T-cell (primary cell): ENCODE results near the gene NAP1L4. TPM values are rescaled to one million over a fixed set of nuclear protein-coding genes. Genes with fewer than 3 reads are reported as not detected.

Experiments
- ATAC-seq, 4 experiments: fragments of 200-7000 bp in 3 of 4; fragments of 150-1000 bp in 1 of 4; cut with Tn5 transposase; replicated peaks in 1 of 4; 1 replicate in 3 of 4; 2 replicates in 1 of 4; pipeline ENCODE4 v1.10.0; 2021; ENCODE audit warnings: moderate library complexity in 3 of 4, mild to moderate bottlenecking in 2 of 4, moderate number of reproducible peaks in 1 of 4
- CTCF ChIA-PET, 2 donors: fragments of 300-600 bp; sonication (Branson Sonifier 250); formaldehyde crosslinking; loops; one replicate each; lab custom pipeline; 2022; ENCODE audit warnings: antibody characterized with exemption in 2 of 2; lab: Charles Lee
- POLR2A ChIA-PET, 2 donors: fragments of 300-600 bp; sonication (Branson Sonifier 250); formaldehyde crosslinking; loops; one replicate each; lab custom pipeline; 2022; ENCODE audit warnings: antibody characterized with exemption in 2 of 2; lab: Charles Lee
- DNase-seq, 35 experiments: peaks; one replicate each; pipeline versions ENCODE4 v3.0.0 to v3.0.0-alpha.2; 2013 to 2023
- H3K27ac ChIP-seq: one replicate; pipeline ENCODE4 v1.5.1; 2013; ENCODE audit warnings: low read length
- H3K27me3 ChIP-seq, 2 experiments: replicated peaks in 1 of 2; 1 replicate in 1 of 2; 2 replicates in 1 of 2; pipeline versions ENCODE4 v1.6.1 to v1.7.0; 2013; ENCODE audit warnings: low read length in 1 of 2, mixed read lengths in 1 of 2; ENCODE audit not compliant: control insufficient read depth in 2 of 2, insufficient read depth in 2 of 2; ENCODE audit errors: extremely low read depth in 1 of 2
- H3K36me3 ChIP-seq, 2 donors: 1 replicate in 1 of 2; 2 replicates in 1 of 2; pipeline versions ENCODE4 v1.6.1 to v1.7.0; 2013; ENCODE audit warnings: low read length in 1 of 2; ENCODE audit not compliant: control insufficient read depth in 2 of 2, insufficient read depth in 1 of 2; ENCODE audit errors: extremely low read depth in 1 of 2
- H3K4me1 ChIP-seq, 2 experiments: 1 replicate in 1 of 2; 2 replicates in 1 of 2; pipeline versions ENCODE4 v1.6.1 to v1.7.0; 2013; ENCODE audit warnings: low read length in 2 of 2, mixed read lengths in 1 of 2; ENCODE audit not compliant: insufficient read depth in 2 of 2, control insufficient read depth in 1 of 2; ENCODE audit errors: extremely low read depth in 1 of 2
- H3K4me3 ChIP-seq, 2 donors: 1 replicate in 1 of 2; 2 replicates in 1 of 2; pipeline versions ENCODE4 v1.5.1 to v1.7.0; 2013; ENCODE audit warnings: mild to moderate bottlenecking in 2 of 2, low read length in 1 of 2, moderate library complexity in 1 of 2; ENCODE audit not compliant: control insufficient read depth in 1 of 2; ENCODE audit errors: extremely low read depth in 1 of 2
- H3K9me3 ChIP-seq: 2 replicates; pipeline ENCODE4 v1.7.0; 2013
- H3K27ac Mint-ChIP-seq, 2 donors: one replicate each; pipeline ENCODE4 v1.8.0; 2020 to 2021; ENCODE audit warnings: mild to moderate bottlenecking in 2 of 2, mixed read lengths in 2 of 2
- H3K27me3 Mint-ChIP-seq, 2 donors: one replicate each; pipeline ENCODE4 v1.8.0; 2021 to 2022; ENCODE audit warnings: mixed read lengths in 2 of 2
- H3K36me3 Mint-ChIP-seq: one replicate; pipeline ENCODE4 v1.8.0; 2021; ENCODE audit warnings: mixed read lengths
- H3K4me1 Mint-ChIP-seq, 3 donors: one replicate each; pipeline ENCODE4 v1.8.0; 2020 to 2022; ENCODE audit warnings: mixed read lengths in 3 of 3, mild to moderate bottlenecking in 1 of 3
- H3K4me3 Mint-ChIP-seq, 3 donors: one replicate each; pipeline ENCODE4 v1.8.0; 2020 to 2022; ENCODE audit warnings: mild to moderate bottlenecking in 3 of 3, mixed read lengths in 3 of 3, moderate library complexity in 3 of 3
- H3K9me3 Mint-ChIP-seq, 3 donors: one replicate each; pipeline ENCODE4 v1.8.0; 2020 to 2022; ENCODE audit warnings: mixed read lengths in 3 of 3
- WGBS: methylation state at CpG from one replicate; pipeline ENCODE4 v1.1.5; 2013; ENCODE audit warnings: missing lambda C conversion rate; ENCODE audit not compliant: insufficient coverage; 5-methylcytosine and 5-hydroxymethylcytosine counted together
- total RNA-seq, 35 experiments: library from RNA in 6 of 35; stranded (reverse) in 6 of 35; fragments of 120-200 nt in 1 of 35; gene quantifications; one replicate each; pipeline versions ENCODE4 v1.2.1 to v1.2.4 and lab custom pipeline; 2013 to 2026

NAP1L4 gene
- total RNA-seq, 5 donors from 2014 or later (not counting 1 experiment from before 2014, with no cell fraction given), result 253 to 388 (median 299) TPM

- CTCF ChIA-PET, result interaction anchor here in 1 of 2 donors (0.7 kb wide), 1 partner anchor 41 kb away, joined by 3 read pairs; no protein-coding TSS in a partner anchor
- Histone ChIP-seq H3K4me1 (peaks cover 6 to 31% of the 10 kb centered on the region in 2 experiments), H3K27ac (no peak overlapping the region), H3K27me3 (peaks cover 0 to 29% of the 10 kb centered on the region in 2 experiments), H3K9me3 (no peaks in the 10 kb centered on the region), H3K36me3 (no peaks in the 10 kb centered on the region), H3K4me3 (no peak overlapping the region)
- H3K36me3 Mint-ChIP-seq, result peaks cover 10% of the 10 kb centered on the region
- peaks cover 13 to 22% (median 16%) of the 10 kb centered on the region in 3 donors for H3K4me1 Mint-ChIP-seq
- H3K27me3 Mint-ChIP-seq, result peaks cover 4 to 6% of the 10 kb centered on the region in 2 donors
- H3K4me3 Mint-ChIP-seq, result no peak overlapping the region
- POLR2A ChIA-PET, result interaction anchor here in 1 of 2 donors (0.6 kb wide), 1 partner anchor 15 kb away, joined by 3 read pairs; no protein-coding TSS in a partner anchor
- peak overlapping the region in 1 of 2 donors; percentile 66 for H3K27ac Mint-ChIP-seq
- WGBS, result 99% methylated on average over 6 of the region's 7 CpGs
- DNase-seq (no peak), ATAC-seq (no peak)
- peaks cover 10 to 19% (median 10%) of the 10 kb centered on the region in 3 donors for H3K9me3 Mint-ChIP-seq
These were observed 58.0 kb downstream of the NAP1L4 start for GRCh38 chr11:2934021-2934550.

- peak in 28 of 35 experiments; percentile 20 to 63 (median 44) for DNase-seq
- ChIA-PET CTCF (interaction anchor here in 1 of 2 donors (0.7 kb wide), 1 partner anchor 40 kb away, joined by 3 read pairs; no protein-coding TSS in a partner anchor), POLR2A (interaction anchor here (0.6 kb wide), 2 partner anchors 15 to 81 kb away, joined by 3 read pairs; no protein-coding TSS in a partner anchor)
- Histone ChIP-seq H3K36me3 (no peaks in the 10 kb centered on the region), H3K4me3 (no peak overlapping the region), H3K27me3 (peaks cover 0 to 34% of the 10 kb centered on the region in 2 experiments), H3K4me1 (peaks cover 8 to 36% of the 10 kb centered on the region in 2 experiments), H3K9me3 (no peaks in the 10 kb centered on the region), H3K27ac (peak overlapping the region; percentile 49)
- ATAC-seq, result peak; percentile 14 to 64 (median 20)
- Mint-ChIP-seq H3K4me3 (no peak overlapping the region), H3K36me3 (peaks cover 6% of the 10 kb centered on the region), H3K27me3 (peaks cover 7 to 8% of the 10 kb centered on the region in 2 donors), H3K9me3 (peaks cover 6 to 13% (median 7%) of the 10 kb centered on the region in 3 donors), H3K27ac (peak overlapping the region in 1 of 2 donors; percentile 66), H3K4me1 (peaks cover 10 to 25% (median 15%) of the 10 kb centered on the region in 3 donors)
- WGBS, result 56% methylated on average over 7 of the region's 12 CpGs
These were observed 58.6 kb downstream of the NAP1L4 start for GRCh38 chr11:2933375-2934020.

DNA sequence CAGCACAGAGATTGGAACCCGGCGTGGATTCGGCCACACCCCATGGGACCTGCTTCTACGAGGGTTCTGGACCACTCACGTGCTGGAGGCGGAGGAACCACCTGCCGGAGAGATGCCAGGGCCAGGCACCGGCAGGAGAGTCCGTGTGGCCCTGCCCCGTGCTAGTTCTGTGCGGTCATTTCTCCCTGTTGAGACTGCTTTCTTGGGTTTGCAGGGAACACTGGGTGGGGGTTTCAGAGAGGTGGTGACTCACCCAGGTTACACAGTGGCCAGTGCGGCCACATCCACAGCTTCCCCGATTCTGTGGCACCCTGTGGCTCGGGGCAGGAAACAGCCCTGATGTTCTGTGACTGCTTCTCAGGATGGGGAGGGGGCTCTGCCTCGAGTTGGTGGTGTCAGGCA is 59.3 kb downstream of the NAP1L4 start:
- WGBS, result 86% methylated on average over 10 of the region's 15 CpGs
- H3K27me3 Mint-ChIP-seq, result peaks cover 7 to 14% of the 10 kb centered on the region in 2 donors
- H3K9me3 Mint-ChIP-seq, result peaks cover 4 to 6% (median 6%) of the 10 kb centered on the region in 3 donors
- ChIA-PET CTCF (no interaction called here), POLR2A (interaction anchor here in 1 of 2 donors (0.6 kb wide), 1 partner anchor 82 kb away, joined by 3 read pairs; no protein-coding TSS in a partner anchor)
- peaks cover 16 to 30% (median 21%) of the 10 kb centered on the region in 3 donors for H3K4me1 Mint-ChIP-seq
- peaks cover 6% of the 10 kb centered on the region for H3K36me3 Mint-ChIP-seq
- peak overlapping the region; percentile 49 for H3K27ac ChIP-seq
- H3K9me3 ChIP-seq, result no peaks in the 10 kb centered on the region
- no peaks in the 10 kb centered on the region for H3K36me3 ChIP-seq
- no peak overlapping the region for H3K4me3 Mint-ChIP-seq
- H3K27me3 ChIP-seq, result peaks cover 0 to 41% of the 10 kb centered on the region in 2 experiments
- H3K27ac Mint-ChIP-seq, result no peak overlapping the region
- peaks cover 8 to 43% of the 10 kb centered on the region in 2 experiments for H3K4me1 ChIP-seq
- DNase-seq (peak in 1 of 35 experiments; percentile 16), ATAC-seq (no peak)
- no peak overlapping the region for H3K4me3 ChIP-seq

DNA sequence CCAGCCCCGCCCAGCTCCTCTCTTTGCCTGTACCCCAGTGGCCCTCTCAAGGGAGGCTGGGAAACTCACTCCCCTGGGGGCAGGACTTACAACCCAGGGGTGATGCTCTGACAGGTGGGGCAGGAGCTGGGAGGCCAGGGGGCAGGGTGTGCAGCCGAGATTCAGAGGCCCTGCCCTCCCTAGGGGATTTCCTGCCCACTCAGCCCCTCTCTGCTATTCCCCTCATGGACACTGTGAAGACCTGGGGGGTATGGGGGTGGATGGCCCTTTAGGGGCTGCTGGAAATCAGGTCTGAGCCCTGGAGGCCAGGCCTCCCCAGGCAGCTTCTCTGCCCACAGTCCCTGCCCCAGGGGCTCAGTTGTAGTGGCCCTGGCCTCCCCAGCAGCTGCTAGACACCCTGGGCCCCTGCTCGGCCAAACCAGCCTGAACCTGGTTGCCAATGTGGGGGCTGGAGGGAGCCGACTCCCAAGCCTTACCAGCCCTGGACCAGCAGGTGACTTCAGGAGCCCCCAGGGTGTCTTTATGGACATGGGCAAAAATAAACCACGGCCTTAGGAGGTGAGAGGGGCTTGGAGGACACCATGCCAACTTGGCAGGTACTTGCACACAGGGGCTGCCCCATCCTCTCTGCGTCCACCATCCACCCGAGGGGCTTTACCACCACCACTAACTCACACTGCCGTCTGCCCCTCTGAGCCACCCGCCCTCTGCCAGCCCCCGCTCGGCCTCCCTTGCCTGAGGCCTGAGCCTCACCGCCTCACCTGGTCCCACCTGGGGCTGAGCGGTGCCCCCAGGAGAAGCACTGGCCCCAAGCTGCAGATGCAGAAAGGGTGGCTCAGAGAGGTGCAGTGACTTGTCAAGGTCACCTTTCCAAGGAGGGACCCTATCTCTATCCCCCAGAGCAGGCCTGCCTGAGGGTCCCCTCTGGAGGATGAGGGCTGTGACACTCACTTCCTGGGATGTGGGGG is 60.1 kb downstream of the NAP1L4 start:
- H3K4me3 ChIP-seq, result no peak overlapping the region
- H3K4me1 Mint-ChIP-seq, result peaks cover 20 to 34% (median 25%) of the 10 kb centered on the region in 3 donors
- H3K9me3 Mint-ChIP-seq, result no peaks in the 10 kb centered on the region
- no peak for ATAC-seq
- no peak overlapping the region for H3K4me3 Mint-ChIP-seq
- H3K9me3 ChIP-seq, result no peaks in the 10 kb centered on the region
- CTCF ChIA-PET, result no interaction called here
- H3K27ac Mint-ChIP-seq, result no peak overlapping the region
- peaks cover 0 to 49% of the 10 kb centered on the region in 2 experiments for H3K27me3 ChIP-seq
- no peaks in the 10 kb centered on the region for H3K36me3 Mint-ChIP-seq
- peaks cover 7 to 20% of the 10 kb centered on the region in 2 donors for H3K27me3 Mint-ChIP-seq
- POLR2A ChIA-PET, result no interaction called here
- H3K27ac ChIP-seq, result no peak overlapping the region
- DNase-seq, result no peak
- no peaks in the 10 kb centered on the region for H3K36me3 ChIP-seq
- H3K4me1 ChIP-seq, result peaks cover 8 to 46% of the 10 kb centered on the region in 2 experiments
- WGBS, result 86% methylated on average over 11 of the region's 13 CpGs

DNA sequence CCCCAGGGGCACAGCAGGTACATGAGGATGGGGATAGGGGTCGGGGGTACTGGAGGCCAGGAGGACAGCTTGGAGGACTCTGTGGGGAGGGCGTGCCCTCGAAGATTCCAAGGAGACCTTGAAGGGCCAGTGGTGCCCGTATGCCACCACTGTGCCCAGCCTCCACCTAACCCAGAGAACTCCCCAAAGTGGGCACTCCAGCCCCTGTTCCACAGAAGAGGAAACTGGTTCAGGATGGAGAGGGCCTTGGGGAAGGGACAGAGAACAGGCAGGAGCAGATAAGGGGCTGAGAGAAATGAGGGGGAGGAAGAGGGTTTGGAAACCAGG is 60.7 kb downstream of the NAP1L4 start:
- no CpG with 5 or more reads among the region's 4 CpGs for WGBS
- no peak overlapping the region for H3K27ac ChIP-seq
- no peak overlapping the region for H3K27ac Mint-ChIP-seq
- H3K4me1 Mint-ChIP-seq, result peaks cover 20 to 34% (median 25%) of the 10 kb centered on the region in 3 donors
- H3K4me3 ChIP-seq, result no peak overlapping the region
- CTCF ChIA-PET, result no interaction called here
- H3K4me3 Mint-ChIP-seq, result no peak overlapping the region
- H3K9me3 Mint-ChIP-seq, result no peaks in the 10 kb centered on the region
- peaks cover 8 to 46% of the 10 kb centered on the region in 2 experiments for H3K4me1 ChIP-seq
- H3K27me3 Mint-ChIP-seq, result peaks cover 7 to 20% of the 10 kb centered on the region in 2 donors
- POLR2A ChIA-PET, result no interaction called here
- H3K27me3 ChIP-seq, result peaks cover 0 to 55% of the 10 kb centered on the region in 2 experiments
- no peaks in the 10 kb centered on the region for H3K36me3 Mint-ChIP-seq
- no peaks in the 10 kb centered on the region for H3K36me3 ChIP-seq
- no peaks in the 10 kb centered on the region for H3K9me3 ChIP-seq
- ATAC-seq, result no peak
- DNase-seq, result no peak
